ENCODE results near the gene SVEP1.

The SVEP1 gene

GRCh38 chr9:110455860-110456259, 123.7 kb downstream of the SVEP1 start:
- H2AFZ ChIP-seq (ENCODE audit: low read length, unreplicated experiment) = no peak overlapping the region
- H3K79me2 ChIP-seq (ENCODE audit: control insufficient read depth, insufficient read depth, low read length, unreplicated experiment) = no peaks in the 10 kb centered on the region
- no peaks in the 10 kb centered on the region for H3K4me1 ChIP-seq (ENCODE audit: control insufficient read depth, insufficient read depth, low read length, unreplicated experiment)
- H3K27ac ChIP-seq (ENCODE audit: low read depth, low read length) = no peak overlapping the region
- H3K27me3 ChIP-seq (ENCODE audit: insufficient read depth, low read length) = no peaks in the 10 kb centered on the region
- H3K36me3 ChIP-seq (ENCODE audit: insufficient read depth, low read length) = peaks cover 5% of the 10 kb centered on the region
- H3K4me3 ChIP-seq (ENCODE audit: low read depth, low read length) = no peak overlapping the region

GRCh38 chr9:110452227-110452801, 127.2 kb downstream of the SVEP1 start:
- H3K36me3 ChIP-seq (ENCODE audit: insufficient read depth, low read length) = peaks cover 27% of the 10 kb centered on the region
- no peak overlapping the region for H2AFZ ChIP-seq (ENCODE audit: low read length, unreplicated experiment)
- H3K4me3 ChIP-seq (ENCODE audit: low read depth, low read length) = no peak overlapping the region
- H3K4me1 ChIP-seq (ENCODE audit: control insufficient read depth, insufficient read depth, low read length, unreplicated experiment) = no peaks in the 10 kb centered on the region
- no peaks in the 10 kb centered on the region for H3K27me3 ChIP-seq (ENCODE audit: insufficient read depth, low read length)
- H3K79me2 ChIP-seq (ENCODE audit: control insufficient read depth, insufficient read depth, low read length, unreplicated experiment) = no peaks in the 10 kb centered on the region
- no peak overlapping the region for H3K27ac ChIP-seq (ENCODE audit: low read depth, low read length)

- no peaks in the 10 kb centered on the region for H3K79me2 ChIP-seq (ENCODE audit: control insufficient read depth, insufficient read depth, low read length, unreplicated experiment)
- no peaks in the 10 kb centered on the region for H3K27me3 ChIP-seq (ENCODE audit: insufficient read depth, low read length)
- no peak overlapping the region for H3K4me3 ChIP-seq (ENCODE audit: low read depth, low read length)
- H3K36me3 ChIP-seq (ENCODE audit: insufficient read depth, low read length) = peaks cover 30% of the 10 kb centered on the region
- no peak overlapping the region for H3K27ac ChIP-seq (ENCODE audit: low read depth, low read length)
- H3K4me1 ChIP-seq (ENCODE audit: control insufficient read depth, insufficient read depth, low read length, unreplicated experiment) = no peaks in the 10 kb centered on the region
- no peak overlapping the region for H2AFZ ChIP-seq (ENCODE audit: low read length, unreplicated experiment)
Observed at GRCh38 chr9:110451726-110452125, 127.8 kb downstream of the SVEP1 start.

- no peak overlapping the region for H3K27ac ChIP-seq (ENCODE audit: low read depth, low read length)
- H2AFZ ChIP-seq (ENCODE audit: low read length, unreplicated experiment) = no peak overlapping the region
- no peaks in the 10 kb centered on the region for H3K79me2 ChIP-seq (ENCODE audit: control insufficient read depth, insufficient read depth, low read length, unreplicated experiment)
- peaks cover 47% of the 10 kb centered on the region for H3K36me3 ChIP-seq (ENCODE audit: insufficient read depth, low read length)
- no peak overlapping the region for H3K4me3 ChIP-seq (ENCODE audit: low read depth, low read length)
- H3K27me3 ChIP-seq (ENCODE audit: insufficient read depth, low read length) = no peaks in the 10 kb centered on the region
- H3K4me1 ChIP-seq (ENCODE audit: control insufficient read depth, insufficient read depth, low read length, unreplicated experiment) = peaks cover 26% of the 10 kb centered on the region
Observed at GRCh38 chr9:110447476-110447875, 132.1 kb downstream of the SVEP1 start.

GRCh38 chr9:110446171-110446570, 133.4 kb downstream of the SVEP1 start:
- Histone ChIP-seq H2AFZ (ENCODE audit: low read length, unreplicated experiment) (no peak overlapping the region), H3K27ac (ENCODE audit: low read depth, low read length) (no peak overlapping the region; the same call in 1 of the 2 replicates), H3K27me3 (ENCODE audit: insufficient read depth, low read length) (no peaks in the 10 kb centered on the region), H3K79me2 (ENCODE audit: control insufficient read depth, insufficient read depth, low read length, unreplicated experiment) (no peaks in the 10 kb centered on the region), H3K4me1 (ENCODE audit: control insufficient read depth, insufficient read depth, low read length, unreplicated experiment) (peaks cover 30% of the 10 kb centered on the region), H3K4me3 (ENCODE audit: low read depth, low read length) (no peak overlapping the region), H3K36me3 (ENCODE audit: insufficient read depth, low read length) (peaks cover 51% of the 10 kb centered on the region)

GRCh38 chr9:110444911-110445310, 134.6 kb downstream of the SVEP1 start:
- Histone ChIP-seq H3K27me3 (ENCODE audit: insufficient read depth, low read length) (no peaks in the 10 kb centered on the region), H3K36me3 (ENCODE audit: insufficient read depth, low read length) (peaks cover 49% of the 10 kb centered on the region), H3K79me2 (ENCODE audit: control insufficient read depth, insufficient read depth, low read length, unreplicated experiment) (no peaks in the 10 kb centered on the region), H3K4me1 (ENCODE audit: control insufficient read depth, insufficient read depth, low read length, unreplicated experiment) (peaks cover 43% of the 10 kb centered on the region), H2AFZ (ENCODE audit: low read length, unreplicated experiment) (no peak overlapping the region), H3K27ac (ENCODE audit: low read depth, low read length) (peak overlapping the region; percentile 100), H3K4me3 (ENCODE audit: low read depth, low read length) (0 out of 2 replicates have a peak overlapping the region, but pooled peaks have one; percentile 25)

- H3K27ac ChIP-seq (ENCODE audit: low read depth, low read length) = peak overlapping the region; percentile 100
- peaks cover 44% of the 10 kb centered on the region for H3K4me1 ChIP-seq (ENCODE audit: control insufficient read depth, insufficient read depth, low read length, unreplicated experiment)
Observed at GRCh38 chr9:110443866-110444220, 135.7 kb downstream of the SVEP1 start.

GRCh38 chr9:110443146-110443865, 136.2 kb downstream of the SVEP1 start:
- Histone ChIP-seq H3K27me3 (ENCODE audit: insufficient read depth, low read length) (no peaks in the 10 kb centered on the region), H3K27ac (ENCODE audit: low read depth, low read length) (peak overlapping the region; percentile 100), H3K79me2 (ENCODE audit: control insufficient read depth, insufficient read depth, low read length, unreplicated experiment) (no peaks in the 10 kb centered on the region), H3K4me1 (ENCODE audit: control insufficient read depth, insufficient read depth, low read length, unreplicated experiment) (peaks cover 44% of the 10 kb centered on the region), H3K36me3 (ENCODE audit: insufficient read depth, low read length) (peaks cover 39% of the 10 kb centered on the region), H3K4me3 (ENCODE audit: low read depth, low read length) (peak overlapping the region; percentile 49; the same call in 1 of the 2 replicates), H2AFZ (ENCODE audit: low read length, unreplicated experiment) (peak overlapping the region; percentile 40)

More at GRCh38 chr9:110443866-110444220, 135.7 kb downstream of the SVEP1 start:
- Histone ChIP-seq H3K4me3 (ENCODE audit: low read depth, low read length) (peak overlapping the region; percentile 25; the same call in 1 of the 2 replicates), H3K36me3 (ENCODE audit: insufficient read depth, low read length) (peaks cover 44% of the 10 kb centered on the region), H2AFZ (ENCODE audit: low read length, unreplicated experiment) (no peak overlapping the region), H3K79me2 (ENCODE audit: control insufficient read depth, insufficient read depth, low read length, unreplicated experiment) (no peaks in the 10 kb centered on the region), H3K27me3 (ENCODE audit: insufficient read depth, low read length) (no peaks in the 10 kb centered on the region)

GRCh38 chr9:110440796-110441195, 138.7 kb downstream of the SVEP1 start:
- H3K36me3 ChIP-seq (ENCODE audit: insufficient read depth, low read length) = peaks cover 14% of the 10 kb centered on the region
- H3K4me1 ChIP-seq (ENCODE audit: control insufficient read depth, insufficient read depth, low read length, unreplicated experiment) = peaks cover 44% of the 10 kb centered on the region
- H2AFZ ChIP-seq (ENCODE audit: low read length, unreplicated experiment) = no peak overlapping the region
- no peaks in the 10 kb centered on the region for H3K79me2 ChIP-seq (ENCODE audit: control insufficient read depth, insufficient read depth, low read length, unreplicated experiment)
- peak overlapping the region; percentile 49 for H3K27ac ChIP-seq (ENCODE audit: low read depth, low read length)
- H3K27me3 ChIP-seq (ENCODE audit: insufficient read depth, low read length) = no peaks in the 10 kb centered on the region
- peak overlapping the region; percentile 1; the same call in 1 of the 2 replicates for H3K4me3 ChIP-seq (ENCODE audit: low read depth, low read length)

- Histone ChIP-seq H3K36me3 (ENCODE audit: insufficient read depth, low read length) (peaks cover 8% of the 10 kb centered on the region), H3K27ac (ENCODE audit: low read depth, low read length) (peak overlapping the region; percentile 49), H3K4me1 (ENCODE audit: control insufficient read depth, insufficient read depth, low read length, unreplicated experiment) (peaks cover 39% of the 10 kb centered on the region)
Observed at GRCh38 chr9:110440172-110440571, 139.4 kb downstream of the SVEP1 start.

GRCh38 chr9:110432253-110432652, 147.3 kb downstream of the SVEP1 start:
- Histone ChIP-seq H2AFZ (ENCODE audit: low read length, unreplicated experiment) (no peak overlapping the region), H3K36me3 (ENCODE audit: insufficient read depth, low read length) (peaks cover 6% of the 10 kb centered on the region; the same call in 1 of the 2 replicates), H3K27me3 (ENCODE audit: insufficient read depth, low read length) (no peaks in the 10 kb centered on the region), H3K79me2 (ENCODE audit: control insufficient read depth, insufficient read depth, low read length, unreplicated experiment) (no peaks in the 10 kb centered on the region), H3K27ac (ENCODE audit: low read depth, low read length) (no peak overlapping the region), H3K4me1 (ENCODE audit: control insufficient read depth, insufficient read depth, low read length, unreplicated experiment) (peaks cover 6% of the 10 kb centered on the region), H3K4me3 (ENCODE audit: low read depth, low read length) (no peak overlapping the region)

More at GRCh38 chr9:110440172-110440571, 139.4 kb downstream of the SVEP1 start:
- Histone ChIP-seq H3K27me3 (ENCODE audit: insufficient read depth, low read length) (no peaks in the 10 kb centered on the region), H3K79me2 (ENCODE audit: control insufficient read depth, insufficient read depth, low read length, unreplicated experiment) (no peaks in the 10 kb centered on the region), H2AFZ (ENCODE audit: low read length, unreplicated experiment) (no peak overlapping the region), H3K4me3 (ENCODE audit: low read depth, low read length) (peak overlapping the region; percentile 1; the same call in 1 of the 2 replicates)
